Activated CD8-positive, alpha-beta memory T cell treated with anti-CD3 and anti-CD28 coated beads for 24 hours (primary cell): ENCODE measurements around the gene CRACR2B.

Source experiments
- DNase-seq: peaks from one replicate; pipeline ENCODE4 v3.0.0-alpha.2; 2020

The CRACR2B gene

DNA sequence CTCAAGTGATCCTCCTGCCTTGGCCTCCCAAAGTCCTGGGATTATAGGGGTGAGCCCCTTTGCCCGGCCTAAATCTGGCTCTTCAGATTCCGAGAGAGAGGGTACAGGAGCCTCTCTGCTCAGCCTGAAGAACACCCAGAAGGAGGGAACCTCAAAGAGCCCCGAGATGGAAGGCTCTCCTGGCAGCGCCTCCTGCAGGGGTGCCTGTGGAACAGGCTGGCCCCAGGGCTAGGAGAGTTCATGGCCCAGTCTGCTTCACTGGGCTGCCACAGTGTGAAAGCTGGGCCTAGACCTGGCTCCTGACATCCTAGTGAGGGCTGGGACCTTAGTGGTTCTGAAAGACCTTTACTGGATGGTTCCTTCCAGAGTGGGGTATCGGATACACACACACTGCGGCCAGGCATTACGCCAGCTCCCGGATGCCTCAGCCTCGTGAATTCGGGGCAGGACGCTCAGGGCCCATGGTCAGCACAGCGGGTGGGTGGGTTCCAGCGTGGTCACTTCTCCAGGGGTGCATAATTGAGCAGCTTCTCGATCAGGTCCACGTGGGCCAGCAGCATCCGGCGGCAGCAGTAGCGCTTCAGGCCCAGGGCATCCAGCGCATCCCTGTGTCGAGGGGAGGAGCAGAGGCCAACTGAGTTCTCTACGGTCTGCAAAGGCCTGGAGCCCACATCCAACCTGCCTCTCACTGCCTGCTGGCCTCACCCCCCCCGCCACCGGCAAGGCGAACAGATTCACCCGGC, 12.3 kb downstream of the CRACR2B start:
- no peak for DNase-seq

GRCh38 chr11:841981-842369, 14.3 kb downstream of the CRACR2B start:
- no peak for DNase-seq

- peak; percentile 96 for DNase-seq
Measured at GRCh38 chr11:842370-843002, 14.8 kb downstream of the CRACR2B start, which contains the start of the genes POLR2L and TSPAN4. TSS of gene POLR2L (minus strand) at chr11:842529. CDS start at chr11:842508, 21 bp downstream. TSS of gene TSPAN4 (plus strand) at chr11:842852. CDS start at chr11:850305, 7,453 bp downstream.

DNA sequence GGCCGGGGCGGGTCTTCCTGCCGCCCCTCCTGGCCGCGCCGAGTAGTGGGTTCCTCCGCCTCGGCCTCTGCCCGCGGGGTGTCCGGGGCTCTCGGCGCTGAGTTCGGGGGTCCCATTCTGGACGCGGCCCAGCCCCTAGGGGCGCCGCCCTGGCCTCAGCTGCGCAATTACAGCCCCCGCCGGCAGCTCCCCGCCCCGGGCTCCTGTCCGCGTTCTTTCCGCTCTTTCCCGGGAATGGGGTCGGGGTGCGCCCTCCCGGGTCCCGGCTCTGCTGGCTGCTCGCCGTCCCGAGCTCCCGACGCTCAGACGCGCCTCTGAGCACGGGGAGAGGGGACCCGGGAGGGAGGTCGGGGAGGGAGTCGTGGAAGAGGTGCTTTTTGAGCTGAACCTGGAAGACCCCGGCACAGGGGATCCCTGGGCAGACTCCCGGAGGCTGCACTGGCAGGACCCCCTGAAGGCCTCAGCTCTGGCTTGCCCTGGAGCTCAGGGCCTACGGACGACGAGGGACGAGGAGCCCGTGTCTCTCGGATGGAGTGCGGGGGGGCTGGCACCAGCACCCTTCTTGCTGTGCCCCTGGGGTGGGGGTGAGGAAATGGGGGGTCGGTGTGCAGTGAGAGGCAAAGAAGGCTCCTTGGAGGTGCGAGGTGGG, 15.5 kb downstream of the CRACR2B start:
- no peak for DNase-seq

DNA sequence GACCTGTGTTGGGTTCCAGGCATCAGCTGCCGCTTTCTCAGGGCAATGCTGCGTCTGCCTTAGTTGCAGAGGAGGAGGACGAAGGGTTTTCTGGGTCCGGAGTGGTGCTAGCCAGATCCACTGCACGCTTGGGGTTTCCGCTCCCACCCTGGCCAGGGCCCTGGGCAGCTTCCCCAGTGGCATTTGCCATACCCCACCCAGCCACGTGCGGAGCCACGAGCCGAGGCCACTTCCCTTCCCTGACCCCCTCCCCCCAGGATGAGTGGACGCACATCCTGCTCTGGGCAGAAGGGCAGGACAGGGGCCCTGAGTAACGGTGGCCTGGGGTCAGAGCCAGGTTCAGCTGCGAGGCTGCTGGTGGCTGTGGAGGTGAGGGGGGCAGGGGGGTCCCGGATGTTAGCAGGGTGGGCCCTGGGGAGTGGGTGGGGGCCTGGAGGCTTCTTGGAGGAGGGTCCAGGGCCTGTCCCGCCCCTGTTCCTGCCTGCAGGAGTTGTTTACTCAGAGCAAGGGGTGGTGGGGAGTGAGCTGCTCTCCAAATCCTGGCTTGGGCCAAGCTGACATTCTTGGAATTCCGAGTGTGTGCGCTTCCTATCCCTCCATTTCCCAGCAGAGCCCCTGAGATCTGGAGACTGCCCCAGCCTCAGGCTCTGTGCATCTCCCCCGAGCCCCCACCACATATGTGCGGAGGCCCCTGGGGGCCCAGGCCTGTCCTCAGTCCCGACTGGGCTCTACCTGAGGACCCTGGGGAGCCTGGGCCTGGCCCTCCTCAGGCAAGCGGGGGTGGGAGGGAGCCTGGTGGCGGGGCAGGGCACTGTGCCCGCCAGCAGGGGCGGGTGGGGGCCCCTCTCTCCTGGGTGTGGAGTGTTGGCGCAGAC, 16.3 kb downstream of the CRACR2B start:
- DNase-seq, result no peak

DNA sequence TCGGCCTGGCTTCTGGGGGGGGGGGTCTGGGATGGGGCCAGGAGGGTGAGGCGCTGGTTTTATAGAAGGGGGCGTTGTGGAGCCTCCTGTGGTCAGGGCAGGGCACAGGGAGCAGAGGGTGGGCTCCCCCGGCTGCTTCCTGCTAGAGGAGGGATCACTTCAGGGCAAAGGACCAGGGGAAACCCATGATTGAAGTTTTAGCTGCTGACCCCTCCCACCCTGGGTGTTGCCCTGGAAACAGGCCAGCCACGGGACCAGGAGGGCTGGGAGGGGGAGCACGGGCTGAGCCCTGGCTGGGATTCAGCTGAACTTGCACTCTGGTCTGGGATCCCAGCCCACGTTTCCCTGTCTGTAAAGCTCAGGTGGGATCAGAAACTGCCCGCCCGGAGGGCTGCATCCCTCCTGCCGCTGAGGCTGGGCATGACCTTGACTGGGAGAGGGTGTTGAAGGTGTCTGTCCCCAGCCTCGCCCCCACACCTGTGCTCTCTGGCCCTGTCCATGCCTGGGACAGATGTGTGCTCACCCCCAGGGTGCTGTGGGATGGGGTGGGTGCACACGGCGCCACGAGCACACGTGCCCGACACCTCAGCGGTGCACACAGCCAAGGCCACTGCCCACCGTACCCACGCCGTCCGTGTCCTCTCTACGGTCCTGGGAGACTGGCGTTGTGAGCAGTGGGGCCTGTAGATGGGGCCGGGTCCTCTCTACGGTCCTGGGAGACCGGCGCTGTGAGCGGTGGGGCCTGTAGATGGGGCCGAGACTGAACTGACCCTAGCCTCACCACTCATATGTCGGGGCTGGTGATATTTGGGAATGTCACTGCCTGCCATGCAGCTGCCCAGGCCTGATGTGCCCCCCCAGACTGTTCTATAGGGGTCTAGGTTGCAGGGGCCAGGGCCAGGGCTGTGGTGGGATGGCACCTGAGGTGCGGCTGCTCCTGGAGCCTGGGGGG, 17.2 kb downstream of the CRACR2B start:
- DNase-seq, result no peak

- DNase-seq, result no peak
Measured at GRCh38 chr11:845872-846495, 18.3 kb downstream of the CRACR2B start.

DNA sequence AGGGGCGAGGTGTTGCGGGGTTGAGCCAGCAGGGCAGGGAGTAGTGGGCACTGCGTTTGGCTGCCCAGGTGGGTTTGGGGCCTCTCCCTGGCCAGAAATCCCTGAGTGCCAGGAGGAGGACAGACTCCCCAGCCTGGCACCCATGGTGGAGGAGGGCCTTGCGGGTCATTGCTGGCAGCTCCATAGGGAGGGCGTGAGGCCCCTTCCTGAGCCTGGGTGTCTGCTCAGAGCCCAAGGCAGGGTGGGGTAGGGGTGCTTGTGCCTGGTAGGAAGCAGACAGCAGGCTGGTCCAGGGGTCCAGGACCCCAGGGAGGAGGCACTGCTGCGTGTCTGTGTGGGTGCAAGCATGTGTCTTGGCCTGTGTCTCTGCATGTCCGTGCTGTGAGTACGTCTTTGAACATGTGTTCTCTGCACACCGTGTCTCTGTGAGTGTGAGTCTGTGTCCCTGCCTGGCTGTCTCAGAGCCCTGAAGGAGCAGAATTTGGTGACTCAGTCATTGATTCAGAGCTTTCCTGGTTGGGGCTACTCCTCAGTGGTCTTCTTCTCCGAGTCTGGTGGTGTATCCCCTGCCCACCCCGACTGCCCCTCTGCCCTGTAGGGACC, 18.9 kb downstream of the CRACR2B start:
- DNase-seq, result no peak

GRCh38 chr11:847876-848275, 20.2 kb downstream of the CRACR2B start:
- DNase-seq, result no peak

GRCh38 chr11:848380-848931, 20.7 kb downstream of the CRACR2B start:
- DNase-seq, result peak; percentile 88

- no peak for DNase-seq
Measured at GRCh38 chr11:849104-849824, 21.5 kb downstream of the CRACR2B start.

DNA sequence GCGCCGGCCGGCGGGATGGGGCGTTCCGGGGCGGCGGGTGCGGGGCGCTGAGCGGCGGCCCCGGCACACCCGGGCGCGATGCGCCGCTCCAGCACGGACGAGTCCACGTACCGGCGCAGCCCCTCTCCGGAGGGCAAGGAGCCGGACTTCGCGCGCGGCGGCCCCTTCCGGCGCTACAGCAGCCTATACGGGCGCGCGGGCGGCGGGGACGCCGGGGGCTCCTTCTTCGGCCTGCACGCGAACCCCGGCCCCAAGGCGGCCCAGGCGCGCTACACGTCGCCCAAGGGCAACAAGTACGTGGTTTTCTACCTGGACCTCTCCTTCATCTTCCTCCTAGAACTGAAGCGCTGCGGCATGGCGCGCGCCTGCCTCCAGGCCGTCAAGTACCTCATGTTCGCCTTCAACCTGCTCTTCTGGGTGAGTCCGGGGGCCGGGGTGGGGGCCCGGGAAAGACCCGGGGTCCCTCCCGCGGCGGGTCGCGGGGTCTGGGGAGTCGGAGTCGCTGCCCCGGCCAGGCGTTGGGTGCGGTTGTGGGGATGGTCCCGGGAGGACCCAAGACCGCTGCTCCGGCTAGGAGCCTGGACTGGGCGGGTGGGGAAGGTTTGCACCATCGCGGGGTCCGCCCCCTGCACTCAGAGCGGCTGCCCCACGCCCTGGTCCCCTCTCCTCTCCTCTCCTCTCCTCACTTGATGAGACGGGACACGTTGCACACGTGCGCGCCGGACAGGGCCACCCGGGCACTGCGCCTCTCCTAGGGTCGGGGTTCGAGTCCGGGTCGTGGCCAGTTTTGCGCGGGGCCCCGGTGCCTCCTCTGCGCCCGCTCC, 22.4 kb downstream of the CRACR2B start:
- DNase-seq, result no peak

GRCh38 chr11:850775-851763, 23.4 kb downstream of the CRACR2B start:
- DNase-seq, result no peak

- no peak for DNase-seq
Measured at GRCh38 chr11:852762-853161, 25.0 kb downstream of the CRACR2B start.

DNA sequence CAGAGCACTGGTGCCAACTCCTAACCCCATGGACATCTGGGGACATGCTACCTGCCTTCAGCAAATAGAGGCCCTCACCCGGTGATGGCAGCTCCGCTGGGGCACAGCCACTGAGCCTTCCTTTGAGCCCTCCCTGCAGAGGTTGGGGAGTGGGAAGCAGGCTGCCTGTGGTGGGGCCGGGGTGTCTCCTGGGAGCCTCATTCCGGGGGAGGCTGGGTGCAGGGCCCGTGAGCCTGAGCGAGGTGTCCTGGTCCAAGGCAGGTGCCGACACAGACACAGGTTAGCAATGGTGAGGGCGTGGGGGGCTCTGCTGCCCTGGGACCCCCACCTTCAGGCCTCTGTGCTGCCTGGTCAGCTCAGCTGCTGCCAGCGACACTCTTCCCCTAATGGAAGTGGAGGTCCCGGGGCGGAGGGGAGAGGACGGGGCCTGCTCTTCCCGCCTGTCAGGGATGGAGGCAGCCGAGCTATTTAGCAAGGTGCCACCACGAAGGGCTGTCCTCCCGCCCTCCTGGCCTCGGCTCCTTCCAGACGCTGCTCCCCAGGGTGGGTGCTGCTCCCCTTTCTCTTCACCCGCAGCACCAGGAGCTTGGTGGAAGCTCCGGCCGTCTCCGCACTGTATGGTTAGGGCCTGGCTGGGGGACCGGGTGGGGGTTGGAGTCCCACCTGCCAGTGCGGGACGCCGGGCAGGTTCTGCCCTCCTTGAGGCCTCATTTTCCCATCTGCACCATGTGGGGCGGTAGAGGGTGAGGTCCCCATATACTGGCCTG, 26.1 kb downstream of the CRACR2B start:
- DNase-seq, result no peak

- no peak for DNase-seq
Measured at GRCh38 chr11:854601-855329, 27.0 kb downstream of the CRACR2B start.
